Peyer's patch (tissue), 4 donors: ENCODE data around the gene DDX42. TPM values are rescaled to one million over a fixed set of nuclear protein-coding genes. Genes with fewer than 3 reads are reported as not detected.

Source experiments
- DNase-seq, 3 donors: peaks; one replicate each; pipeline ENCODE4 v3.0.0-alpha.2; 2017 to 2019
- H3K27ac ChIP-seq, 4 donors: fragments of 200-600 bp; sonication (generic); one replicate each; pipeline ENCODE4 v1.5.1; 2016 to 2019
- H3K27me3 ChIP-seq, 2 donors: fragments of 200-600 bp; sonication (generic); one replicate each; pipeline ENCODE4 v1.5.1; 2019
- H3K36me3 ChIP-seq, 3 donors: fragments of 200-600 bp; sonication (generic); one replicate each; pipeline ENCODE4 v1.5.1; 2016 to 2019
- H3K4me1 ChIP-seq, 4 donors: fragments of 200-600 bp; sonication (generic); one replicate each; pipeline ENCODE4 v1.5.1; 2016 to 2019
- H3K4me3 ChIP-seq, 4 donors: fragments of 200-600 bp; sonication (generic); 1 replicate in 3 of 4; 2 replicates in 1 of 4; pipeline ENCODE4 v1.5.1; 2016 to 2019; ENCODE audit warnings: mild to moderate bottlenecking in 1 of 4
- H3K9me3 ChIP-seq, 4 donors: fragments of 200-600 bp; sonication (generic); one replicate each; pipeline ENCODE4 v1.5.1; 2016 to 2019; ENCODE audit warnings: mild to moderate bottlenecking in 1 of 4
- POLR2A ChIP-seq, 2 donors: fragments of 450-650 bp; IDR thresholded peaks; one replicate each; pipeline ENCODE4 v1.5.1; 2017; ENCODE audit warnings: antibody characterized with exemption in 2 of 2, mild to moderate bottlenecking in 2 of 2, moderate library complexity in 2 of 2
- total RNA-seq, 4 donors: library from RNA; depleted of rRNA; stranded (reverse); fragments of >200 nt; gene quantifications; one replicate each; pipeline ENCODE4 v1.1.0, GENCODE V29; 2016
- TF ChIP-seq, protein P1 (sequence below), 6 experiments: fragments of 450-650 bp in 4 of 6; fragments of 200-600 bp in 2 of 6; sonication (generic) in 1 of 6; IDR thresholded peaks; one replicate each; pipeline ENCODE4 v1.5.1; 2017 to 2019; ENCODE audit warnings: antibody characterized with exemption in 6 of 6, mild to moderate bottlenecking in 3 of 6, moderate library complexity in 1 of 6

The DDX42 gene
- total RNA-seq, 4 donors from 2014 or later = 78.5 to 334 (median 148) TPM

DNA sequence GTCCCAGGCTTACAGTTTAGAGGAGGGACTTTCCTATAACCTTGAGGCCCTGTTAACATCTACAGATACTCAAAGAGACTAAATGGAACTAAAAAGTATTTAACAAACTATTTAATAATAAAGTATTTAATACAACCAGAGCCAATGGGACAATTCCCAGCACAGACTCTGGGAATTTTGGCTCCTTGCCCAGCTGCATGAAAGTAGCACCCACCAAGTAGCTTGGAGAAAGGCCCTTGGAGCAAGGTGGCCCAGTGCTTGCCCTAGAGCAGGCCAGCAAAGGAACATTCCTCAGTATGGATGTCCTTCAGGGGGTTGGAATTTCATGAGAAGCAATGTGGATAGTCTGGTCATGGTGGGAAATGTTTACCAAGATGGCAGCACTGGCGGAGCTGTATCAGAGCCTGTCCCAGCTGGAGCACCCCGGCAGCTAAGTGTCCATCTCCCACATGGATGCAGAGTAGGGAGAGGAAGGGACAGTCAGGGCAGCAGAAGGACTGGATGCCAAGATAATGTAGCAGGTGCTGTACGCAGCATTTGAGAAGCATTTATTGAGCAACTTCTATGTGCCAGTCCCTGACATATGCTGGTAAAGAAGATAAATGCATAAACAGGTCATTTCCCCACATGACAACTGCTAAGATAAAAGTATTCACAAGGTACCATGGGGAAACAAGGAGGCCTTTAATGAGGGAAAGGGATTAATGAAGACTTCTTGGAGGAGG, 73.7 kb downstream of the DDX42 start:
- H3K9me3 ChIP-seq = no peaks in the 10 kb centered on the region
- no peaks in the 10 kb centered on the region for H3K36me3 ChIP-seq
- H3K27ac ChIP-seq = no peak overlapping the region
- H3K4me1 ChIP-seq = peaks cover 0 to 6% (median 0%) of the 10 kb centered on the region in 4 donors
- TF ChIP-seq, protein P1, sequence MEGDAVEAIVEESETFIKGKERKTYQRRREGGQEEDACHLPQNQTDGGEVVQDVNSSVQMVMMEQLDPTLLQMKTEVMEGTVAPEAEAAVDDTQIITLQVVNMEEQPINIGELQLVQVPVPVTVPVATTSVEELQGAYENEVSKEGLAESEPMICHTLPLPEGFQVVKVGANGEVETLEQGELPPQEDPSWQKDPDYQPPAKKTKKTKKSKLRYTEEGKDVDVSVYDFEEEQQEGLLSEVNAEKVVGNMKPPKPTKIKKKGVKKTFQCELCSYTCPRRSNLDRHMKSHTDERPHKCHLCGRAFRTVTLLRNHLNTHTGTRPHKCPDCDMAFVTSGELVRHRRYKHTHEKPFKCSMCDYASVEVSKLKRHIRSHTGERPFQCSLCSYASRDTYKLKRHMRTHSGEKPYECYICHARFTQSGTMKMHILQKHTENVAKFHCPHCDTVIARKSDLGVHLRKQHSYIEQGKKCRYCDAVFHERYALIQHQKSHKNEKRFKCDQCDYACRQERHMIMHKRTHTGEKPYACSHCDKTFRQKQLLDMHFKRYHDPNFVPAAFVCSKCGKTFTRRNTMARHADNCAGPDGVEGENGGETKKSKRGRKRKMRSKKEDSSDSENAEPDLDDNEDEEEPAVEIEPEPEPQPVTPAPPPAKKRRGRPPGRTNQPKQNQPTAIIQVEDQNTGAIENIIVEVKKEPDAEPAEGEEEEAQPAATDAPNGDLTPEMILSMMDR (IDR thresholded peaks at IDR 0.05) = no peak
- TF ChIP-seq POLR2A (IDR thresholded peaks at IDR 0.05) = no peak
- no peak overlapping the region for H3K4me3 ChIP-seq
- DNase-seq = no peak
- H3K27me3 ChIP-seq = no peaks in the 10 kb centered on the region

DNA sequence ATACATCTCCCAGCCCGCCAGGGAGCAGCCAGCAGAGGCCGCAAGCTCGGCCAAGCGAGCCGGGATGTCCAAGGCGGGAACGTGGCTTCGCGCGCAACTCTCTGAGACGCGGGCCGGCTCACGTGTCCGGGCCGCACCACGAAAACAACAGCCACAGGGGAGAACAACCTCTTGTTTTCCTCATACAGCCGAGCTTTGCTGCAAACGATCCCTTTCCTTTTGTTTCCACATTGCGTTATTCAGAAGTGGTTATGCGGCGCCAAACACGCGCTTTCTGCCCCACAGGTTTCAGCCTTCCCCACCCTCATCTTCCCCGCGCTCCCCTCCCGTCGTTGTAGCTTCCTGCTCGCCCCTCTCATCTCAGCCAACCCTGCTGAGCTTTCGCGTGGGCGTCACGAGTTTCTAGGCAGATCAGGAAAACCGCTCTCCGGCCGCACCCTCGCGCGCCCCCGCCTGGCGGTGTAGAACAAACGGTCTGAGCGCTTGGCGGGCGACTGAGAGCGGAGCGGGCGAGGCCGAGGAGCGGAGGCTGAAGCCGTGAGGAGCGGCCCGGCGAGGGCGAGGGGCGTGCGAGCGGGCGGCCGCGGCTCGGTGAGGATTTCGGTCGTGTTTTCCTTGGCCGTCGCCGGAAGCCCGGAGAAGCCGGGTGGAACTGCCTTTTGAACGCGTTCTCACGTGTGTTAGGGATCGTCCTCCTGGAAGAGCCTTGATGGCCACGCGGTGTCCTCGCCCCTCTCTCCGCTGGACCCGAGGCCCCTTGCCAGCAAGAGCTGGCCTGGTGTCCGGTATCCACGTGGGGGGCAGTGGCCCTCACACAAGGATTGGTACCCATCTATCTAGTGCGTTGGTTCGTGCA, 75.1 kb downstream of the DDX42 start:
- no peak for TF ChIP-seq POLR2A (IDR thresholded peaks at IDR 0.05)
- TF ChIP-seq, protein P1 (IDR thresholded peaks at IDR 0.05) = peak; percentile 16 to 73 (median 68)
- peak; percentile 88 to 96 (median 94) for DNase-seq
- Histone ChIP-seq H3K4me1 (no peaks in the 10 kb centered on the region), H3K27ac (peak overlapping the region in 3 of 4 donors; percentile 5 to 44 (median 39)), H3K4me3 (peak overlapping the region; percentile 31 to 40 (median 34)), H3K27me3 (no peaks in the 10 kb centered on the region), H3K36me3 (no peaks in the 10 kb centered on the region), H3K9me3 (no peaks in the 10 kb centered on the region)

DNA sequence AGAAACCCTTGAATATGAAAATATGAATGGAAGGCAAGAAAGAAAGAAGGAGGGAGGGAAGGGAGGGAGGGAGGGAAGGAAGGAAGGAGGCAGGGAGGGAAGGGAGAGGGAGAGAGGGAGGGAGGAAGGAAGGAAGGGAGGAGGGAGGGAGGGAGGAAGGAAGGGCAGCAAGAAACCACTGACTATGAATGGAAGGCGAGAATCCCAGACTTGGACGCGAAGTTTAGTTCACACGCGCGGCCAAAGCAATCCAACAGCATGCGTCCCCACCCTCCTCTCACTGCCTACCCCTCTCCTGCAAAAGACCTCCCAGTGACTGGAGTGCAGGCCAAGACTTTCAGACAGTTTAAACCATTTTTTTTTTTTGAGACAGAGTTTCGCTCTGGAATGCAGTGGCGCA, 76.4 kb downstream of the DDX42 start:
- H3K9me3 ChIP-seq = no peaks in the 10 kb centered on the region
- H3K4me1 ChIP-seq = no peaks in the 10 kb centered on the region
- H3K36me3 ChIP-seq = no peaks in the 10 kb centered on the region
- no peak overlapping the region for H3K27ac ChIP-seq
- TF ChIP-seq, protein P1 (IDR thresholded peaks at IDR 0.05) = no peak
- no peak for TF ChIP-seq POLR2A (IDR thresholded peaks at IDR 0.05)
- no peak for DNase-seq
- H3K4me3 ChIP-seq = no peak overlapping the region
- no peaks in the 10 kb centered on the region for H3K27me3 ChIP-seq

DNA sequence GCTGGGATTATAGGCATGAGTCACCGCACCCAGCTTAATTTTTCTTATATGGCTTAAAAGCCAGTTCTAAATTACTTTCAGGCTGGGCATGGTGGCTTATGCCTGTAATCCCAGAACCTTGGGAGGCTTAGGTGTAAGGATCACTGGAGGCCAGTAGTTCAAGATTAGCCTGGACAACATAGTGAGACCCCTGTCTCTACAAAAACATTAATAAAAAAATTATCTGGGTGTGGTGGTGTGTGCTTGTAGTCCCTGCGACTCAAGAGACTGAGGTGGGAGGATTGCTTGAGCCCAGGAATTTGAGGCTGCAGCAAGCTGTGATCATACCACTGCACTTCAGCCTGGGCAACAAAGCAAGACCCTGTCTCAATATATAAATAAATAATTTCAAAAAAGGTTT, 79.3 kb downstream of the DDX42 start:
- no peaks in the 10 kb centered on the region for H3K27me3 ChIP-seq
- H3K9me3 ChIP-seq = no peaks in the 10 kb centered on the region
- no peak overlapping the region for H3K4me3 ChIP-seq
- no peak for TF ChIP-seq POLR2A (IDR thresholded peaks at IDR 0.05)
- TF ChIP-seq, protein P1 (IDR thresholded peaks at IDR 0.05) = no peak
- DNase-seq = peak in 1 of 3 donors; percentile 4
- no peaks in the 10 kb centered on the region for H3K36me3 ChIP-seq
- no peak overlapping the region for H3K27ac ChIP-seq
- H3K4me1 ChIP-seq = no peaks in the 10 kb centered on the region

DNA sequence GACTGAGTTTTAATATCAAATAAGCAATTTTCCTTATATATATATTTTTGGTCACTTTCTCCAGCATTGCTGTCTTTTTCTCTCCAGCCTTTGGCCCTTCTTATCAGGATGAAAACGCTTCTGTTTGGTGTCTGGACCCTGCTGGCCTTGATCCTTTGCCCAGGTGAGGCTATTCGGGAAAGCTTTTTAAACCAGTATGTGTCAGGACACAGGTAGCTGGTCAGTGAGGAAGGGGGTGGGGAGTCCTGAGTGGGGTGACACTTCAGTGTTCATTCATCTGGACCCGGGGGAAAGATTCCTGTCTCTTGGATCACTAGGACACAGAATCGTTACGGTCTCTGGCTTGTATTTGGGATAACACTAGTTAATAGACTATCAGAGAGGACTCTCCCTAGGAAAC, 80.7 kb downstream of the DDX42 start:
- DNase-seq = no peak
- no peak overlapping the region for H3K27ac ChIP-seq
- no peaks in the 10 kb centered on the region for H3K36me3 ChIP-seq
- H3K4me1 ChIP-seq = no peaks in the 10 kb centered on the region
- no peak for TF ChIP-seq POLR2A (IDR thresholded peaks at IDR 0.05)
- TF ChIP-seq, protein P1 (IDR thresholded peaks at IDR 0.05) = no peak
- no peaks in the 10 kb centered on the region for H3K9me3 ChIP-seq
- H3K27me3 ChIP-seq = no peaks in the 10 kb centered on the region
- no peak overlapping the region for H3K4me3 ChIP-seq
